Measurements from ENCODE around the gene CCDC90B. TPM values are rescaled to one million over a fixed set of nuclear protein-coding genes. Genes with fewer than 3 reads are reported as not detected.
"Not testable (repeated sequence)": the region's sequence is repeated elsewhere in the genome, so short reads cannot be mapped to it uniquely, and the experiment has no call there.

Gene CCDC90B
- total RNA-seq, 1 experiment from 2014 or later, result 48.9 TPM

- no peak for TF ChIP-seq ATF3 (CRISPR knock-in tag; conservative IDR thresholded peaks at IDR 0.05)
- no peak for TF ChIP-seq ZNF425 (CRISPR knock-in tag; conservative IDR thresholded peaks at IDR 0.05)
- TF ChIP-seq EMX1 (CRISPR knock-in tag; IDR thresholded peaks at IDR 0.05), result no peak
- no peak for TF ChIP-seq GTF2I (CRISPR knock-in tag; conservative IDR thresholded peaks at IDR 0.05)
- no peak for TF ChIP-seq SMAD4 (CRISPR knock-in tag; IDR thresholded peaks at IDR 0.05)
These were observed 32.8 kb upstream of the CCDC90B start (continued) for GRCh38 chr11:83318931-83319330.

- no peak for DNase-seq (ENCODE audit: low spot score)
- ChIA-PET CTCF (interaction anchor here (1.4 kb wide), 1 partner anchor 25 kb away, joined by 5 read pairs; no protein-coding TSS in a partner anchor), POLR2A (no interaction called here)
- Mint-ChIP-seq H3K9me3 (peaks cover 8% of the 10 kb centered on the region), H3K36me3 (0 out of 2 replicates have a peak, but pooled peaks cover 7% of the 10 kb centered on the region), H3K27me3 (ENCODE audit: low read depth) (0 out of 2 replicates have a peak, but pooled peaks cover 4% of the 10 kb centered on the region), H3K27ac (no peak overlapping the region), H3K4me3 (no peak overlapping the region), H3K4me1 (no peaks in the 10 kb centered on the region)
- ATAC-seq, result no peak
- TF ChIP-seq ERG (CRISPR knock-in tag; IDR thresholded peaks at IDR 0.05) (no peak), SP1 (CRISPR knock-in tag; conservative IDR thresholded peaks at IDR 0.05) (no peak), FOXK1 (CRISPR knock-in tag; IDR thresholded peaks at IDR 0.05) (no peak), ZNF512 (CRISPR knock-in tag; IDR thresholded peaks at IDR 0.05; ENCODE audit: borderline replicate concordance) (no peak), OVOL2 (CRISPR knock-in tag; IDR thresholded peaks at IDR 0.05; ENCODE audit: borderline replicate concordance) (no peak), E2F1 (CRISPR knock-in tag; IDR thresholded peaks at IDR 0.05) (no peak), ZNF121 (CRISPR knock-in tag; IDR thresholded peaks at IDR 0.05) (no peak), IRF2 (CRISPR knock-in tag; IDR thresholded peaks at IDR 0.05; ENCODE audit: borderline replicate concordance, low read depth) (no peak), ZNF416 (CRISPR knock-in tag; IDR thresholded peaks at IDR 0.05) (no peak), ELF4 (CRISPR knock-in tag; IDR thresholded peaks at IDR 0.05; ENCODE audit: low read depth) (no peak), STAT6 (CRISPR knock-in tag; conservative IDR thresholded peaks at IDR 0.05; ENCODE audit: low read depth) (no peak)
These were observed 31.9 kb upstream of the CCDC90B start for GRCh38 chr11:83317757-83318690.

- ATAC-seq; H3K27me3 Mint-ChIP-seq (ENCODE audit: low read depth); H3K4me1 Mint-ChIP-seq; POLR2A ChIA-PET; DNase-seq (ENCODE audit: low spot score); CTCF ChIA-PET; H3K9me3 Mint-ChIP-seq; H3K27ac Mint-ChIP-seq; H3K4me3 Mint-ChIP-seq; H3K36me3 Mint-ChIP-seq: not testable (repeated sequence)
These were observed 30.7 kb upstream of the CCDC90B start for GRCh38 chr11:83316897-83317268.

GRCh38 chr11:83316143-83316896, 30.2 kb upstream of the CCDC90B start:
- H3K9me3 Mint-ChIP-seq; ATAC-seq; H3K27ac Mint-ChIP-seq; H3K36me3 Mint-ChIP-seq; DNase-seq (ENCODE audit: low spot score); POLR2A ChIA-PET; CTCF ChIA-PET; H3K4me1 Mint-ChIP-seq; H3K27me3 Mint-ChIP-seq (ENCODE audit: low read depth); H3K4me3 Mint-ChIP-seq: not testable (repeated sequence)

All from WTC11 (cell line).